ENCODE results near the gene GIGYF1.
"Not testable (repeated sequence)": the region's sequence is repeated elsewhere in the genome, so short reads cannot be mapped to it uniquely, and the experiment has no call there.

GIGYF1 gene

GRCh38 chr7:100706672-100707311 lies 12.7 kb upstream of the GIGYF1 start:
- no peak for DNase-seq (ENCODE audit: low read depth)

GRCh38 chr7:100705753-100706671 lies 12.0 kb upstream of the GIGYF1 start, which contains the start of gene POP7:
Gene POP7, plus strand, starts transcription at chr7:100706121. Its CDS starts 710 bp downstream, at chr7:100706831.
- peak; percentile 97 for DNase-seq (ENCODE audit: low read depth)

GRCh38 chr7:100705320-100705752 lies 11.3 kb upstream of the GIGYF1 start:
- DNase-seq (ENCODE audit: low read depth) = peak; percentile 48

- not testable (repeated sequence) for DNase-seq (ENCODE audit: low read depth)
Observed at GRCh38 chr7:100701089-100701488, 7.0 kb upstream of the GIGYF1 start.

GRCh38 chr7:100699018-100699417 lies 5.0 kb upstream of the GIGYF1 start:
- DNase-seq (ENCODE audit: low read depth) = no peak

GRCh38 chr7:100696123-100696521 lies 2.1 kb upstream of the GIGYF1 start:
- DNase-seq (ENCODE audit: low read depth) = no peak

- DNase-seq (ENCODE audit: low read depth) = no peak
Observed at GRCh38 chr7:100693312-100694097, 545 bp downstream of the GIGYF1 start.

- no peak for DNase-seq (ENCODE audit: low read depth)
Observed at GRCh38 chr7:100692578-100692961, 1.5 kb downstream of the GIGYF1 start.

GRCh38 chr7:100691676-100692577 lies 2.1 kb downstream of the GIGYF1 start:
- peak; percentile 58 for DNase-seq (ENCODE audit: low read depth)

- no peak for DNase-seq (ENCODE audit: low read depth)
Observed at GRCh38 chr7:100689230-100690135, 4.6 kb downstream of the GIGYF1 start.

- no peak for DNase-seq (ENCODE audit: low read depth)
Observed at GRCh38 chr7:100688326-100688860, 5.7 kb downstream of the GIGYF1 start.

GRCh38 chr7:100687751-100688300 lies 6.2 kb downstream of the GIGYF1 start:
- no peak for DNase-seq (ENCODE audit: low read depth)

GRCh38 chr7:100687261-100687660 lies 6.8 kb downstream of the GIGYF1 start:
- no peak for DNase-seq (ENCODE audit: low read depth)

- no peak for DNase-seq (ENCODE audit: low read depth)
Observed at GRCh38 chr7:100686822-100687211, 7.2 kb downstream of the GIGYF1 start.

- DNase-seq (ENCODE audit: low read depth) = no peak
Observed at GRCh38 chr7:100686201-100686821, 7.7 kb downstream of the GIGYF1 start.

- DNase-seq (ENCODE audit: low read depth) = no peak
Observed at GRCh38 chr7:100685631-100686145, 8.4 kb downstream of the GIGYF1 start.

- no peak for DNase-seq (ENCODE audit: low read depth)
Observed at GRCh38 chr7:100685049-100685605, 8.9 kb downstream of the GIGYF1 start.

- DNase-seq (ENCODE audit: low read depth) = no peak
Observed at GRCh38 chr7:100684534-100685042, 9.5 kb downstream of the GIGYF1 start.

Measured in fibroblast of gingiva (primary cell).